HG02642 (cell line): Measurements from ENCODE around the gene ZNF428.
"Not testable (repeated sequence)": the region's sequence is repeated elsewhere in the genome, so short reads cannot be mapped to it uniquely, and the experiment has no call there.

ENCODE experiments used
- ATAC-seq: cut with Tn5 transposase; IDR thresholded peaks from one replicate; pipeline ENCODE4 v1.9.1; 2021; ENCODE audit warnings: mild to moderate bottlenecking; ENCODE audit not compliant: unreplicated experiment, poor library complexity

ZNF428 gene, protein sequence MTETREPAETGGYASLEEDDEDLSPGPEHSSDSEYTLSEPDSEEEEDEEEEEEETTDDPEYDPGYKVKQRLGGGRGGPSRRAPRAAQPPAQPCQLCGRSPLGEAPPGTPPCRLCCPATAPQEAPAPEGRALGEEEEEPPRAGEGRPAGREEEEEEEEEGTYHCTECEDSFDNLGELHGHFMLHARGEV

DNA sequence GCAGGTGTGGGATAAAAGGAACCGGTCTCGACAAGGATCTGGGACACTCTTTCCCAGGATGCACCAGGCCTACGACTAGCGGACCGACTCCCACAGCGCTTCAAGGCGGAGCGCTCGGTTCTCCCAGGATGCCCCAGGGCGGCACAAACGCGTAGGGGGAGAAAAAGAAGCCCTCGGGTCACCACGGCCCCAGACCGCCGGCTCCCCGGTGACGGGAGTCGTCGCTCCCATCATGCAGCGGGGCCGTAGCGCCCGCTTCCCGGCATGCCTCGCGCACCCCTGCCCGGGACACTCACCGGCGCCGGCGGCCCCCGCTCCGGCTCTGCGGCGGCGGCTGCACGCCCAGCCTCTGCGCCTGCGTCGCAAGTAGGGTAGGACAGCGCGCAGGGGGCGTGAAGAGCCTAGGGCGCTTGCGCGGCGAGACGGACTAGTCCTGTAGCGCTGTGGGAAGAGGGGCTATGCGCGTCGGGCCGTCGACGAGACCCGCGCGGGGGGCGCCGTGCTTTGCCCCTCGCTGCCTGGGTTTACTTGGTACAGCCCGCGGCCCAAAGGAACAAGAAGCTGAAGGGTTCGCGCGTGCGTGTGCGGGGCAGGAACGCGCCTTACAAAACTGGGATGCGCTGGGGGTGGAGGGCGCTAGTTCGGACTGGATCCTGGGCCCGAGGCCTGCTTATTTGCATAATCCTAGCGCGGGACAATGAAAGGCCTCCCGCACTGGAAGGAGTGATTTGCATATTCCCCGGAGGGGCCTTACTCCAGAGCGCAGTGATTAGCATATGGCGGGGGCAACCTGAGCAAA, at the start of gene ZNF428:
TSS of gene ZNF428 (minus strand) at position 368 of the 799 bp plus-strand sequence. CDS start 5,325 bp downstream, outside the sequence.
- ATAC-seq, result peak; percentile 87

DNA sequence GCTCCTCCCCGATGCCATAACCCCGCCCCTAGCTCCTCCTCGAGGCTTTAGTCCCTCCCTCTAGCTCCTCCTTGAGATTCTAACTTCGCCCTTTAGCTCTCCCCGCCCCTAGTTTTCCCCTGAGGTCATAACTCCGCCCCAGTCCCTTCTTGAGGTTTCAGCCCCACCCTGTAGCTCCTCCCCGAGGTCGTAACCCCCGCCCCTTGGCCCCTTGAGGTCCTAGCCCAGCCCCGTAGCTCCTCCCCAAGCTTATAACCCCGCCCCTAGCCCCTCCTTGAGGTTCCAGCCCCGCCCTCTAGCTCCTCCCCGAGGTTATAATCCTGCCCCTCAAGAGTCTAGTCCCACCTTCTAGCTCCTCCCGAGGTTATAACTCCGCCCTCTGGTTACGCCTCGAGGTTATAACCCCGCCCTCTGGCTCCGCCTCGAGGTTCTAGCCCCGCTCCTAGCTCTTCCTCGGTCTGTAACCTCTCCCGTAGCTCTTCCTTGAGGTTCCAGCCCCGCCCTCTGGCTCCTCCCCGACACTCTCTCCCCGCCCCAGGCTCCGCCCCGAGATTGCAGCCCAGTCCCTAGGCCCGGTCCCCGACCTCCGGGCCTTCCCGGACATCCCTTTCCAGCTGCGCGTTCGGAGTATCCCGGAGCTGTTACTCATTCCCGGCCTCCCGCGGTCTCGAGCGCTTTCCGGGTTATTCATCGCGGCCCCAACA, 49.1 kb upstream of the ZNF428 start:
- peak; percentile 87 for ATAC-seq

DNA sequence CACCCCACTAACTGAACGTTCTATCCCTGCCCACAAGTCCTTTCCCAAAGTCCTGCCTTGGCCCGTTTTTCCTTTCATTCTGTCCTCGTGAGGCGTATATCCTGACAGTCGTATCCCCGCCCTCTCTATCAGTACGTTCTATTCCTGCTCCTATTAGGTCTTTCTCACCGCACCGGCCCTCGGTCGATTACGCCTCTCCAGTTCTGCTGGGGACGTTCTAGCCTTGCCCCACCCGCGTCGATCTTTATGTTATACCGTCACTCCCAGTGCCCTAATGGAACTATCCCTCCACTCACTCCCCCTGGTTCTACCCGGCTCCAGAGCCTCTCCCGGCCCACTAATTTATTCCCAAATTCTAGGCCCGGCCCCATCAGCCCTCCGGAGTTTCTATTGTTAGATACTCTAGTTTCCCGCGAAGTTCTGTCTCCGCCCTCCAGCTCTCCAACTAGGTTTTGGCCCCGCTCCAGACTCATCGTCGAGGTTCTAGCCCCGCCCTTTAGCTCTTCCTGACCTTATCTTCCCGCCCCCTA, 48.5 kb upstream of the ZNF428 start:
- ATAC-seq, result no peak

DNA sequence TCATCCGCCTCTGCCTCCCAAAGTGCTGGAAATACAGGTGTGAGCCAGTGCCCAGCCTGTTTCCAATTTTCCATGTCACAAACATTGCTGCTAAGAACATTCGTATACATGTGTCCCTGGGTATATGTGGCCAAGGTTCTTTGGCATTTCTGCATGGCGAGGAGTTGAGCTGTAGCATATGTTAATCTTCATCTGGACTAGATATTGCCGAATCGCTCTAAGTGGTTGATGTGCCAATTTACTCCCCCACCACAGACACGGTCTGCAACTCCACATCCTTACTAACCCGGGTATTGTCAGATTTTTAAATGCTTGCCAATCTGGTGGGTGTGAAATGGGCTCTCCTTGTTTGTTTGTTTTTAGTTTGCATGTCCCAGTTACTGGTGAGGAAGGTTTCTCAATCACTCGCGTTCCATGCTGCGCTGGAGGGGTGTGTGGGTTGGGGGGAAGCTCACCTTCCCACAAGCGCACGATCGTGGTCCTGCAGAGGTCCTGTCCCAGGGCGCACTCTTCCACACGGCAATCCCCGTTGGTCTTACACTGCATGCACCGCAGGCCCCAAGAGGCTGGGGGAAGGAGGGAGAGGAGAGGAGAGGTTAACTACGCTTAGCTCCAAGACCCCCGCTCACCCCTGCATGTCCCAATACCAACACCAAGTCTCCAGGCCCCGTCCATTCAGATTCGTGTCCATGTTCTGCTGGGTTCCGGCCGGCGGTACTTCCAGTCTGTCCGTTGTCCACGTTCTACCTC, 47.9 kb upstream of the ZNF428 start:
- no peak for ATAC-seq

DNA sequence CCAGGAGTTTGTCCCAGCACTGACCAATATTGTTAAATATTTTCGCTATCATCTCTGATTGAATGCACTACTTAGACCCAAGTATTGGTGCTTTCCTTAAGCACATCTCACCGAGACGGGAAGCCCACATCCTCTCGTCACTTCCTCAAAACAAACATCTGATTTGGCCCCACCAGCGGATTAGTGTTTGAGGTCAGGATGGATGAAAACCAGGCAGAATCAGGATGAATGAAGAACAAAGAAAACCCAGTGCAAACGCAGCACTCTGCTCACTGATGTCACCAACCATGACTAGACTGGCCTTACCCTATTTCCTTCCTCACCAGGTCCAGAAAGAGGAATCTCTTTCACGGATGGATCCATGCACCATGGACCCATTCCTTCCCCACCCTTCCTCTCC, 44.6 kb upstream of the ZNF428 start:
- no peak for ATAC-seq

DNA sequence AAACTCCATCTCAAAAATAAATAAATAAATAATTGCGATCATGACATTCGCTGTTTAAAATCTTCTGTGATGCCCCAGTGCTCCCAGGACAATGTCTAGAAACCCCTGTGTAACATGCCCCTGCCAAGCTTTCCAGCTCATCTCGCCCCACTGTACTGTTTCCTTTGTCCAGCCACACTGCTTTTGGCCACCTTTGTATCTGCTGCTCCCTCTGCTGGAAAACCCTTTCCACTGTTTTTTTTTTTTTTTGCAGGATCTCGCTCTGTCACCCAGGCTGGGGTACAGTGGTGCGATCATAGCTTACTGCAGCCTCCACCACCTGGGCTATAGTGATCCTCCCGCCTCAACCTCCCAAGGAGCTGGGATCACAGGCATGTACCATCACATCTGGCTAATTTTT, 43.1 kb upstream of the ZNF428 start:
- no peak for ATAC-seq

DNA sequence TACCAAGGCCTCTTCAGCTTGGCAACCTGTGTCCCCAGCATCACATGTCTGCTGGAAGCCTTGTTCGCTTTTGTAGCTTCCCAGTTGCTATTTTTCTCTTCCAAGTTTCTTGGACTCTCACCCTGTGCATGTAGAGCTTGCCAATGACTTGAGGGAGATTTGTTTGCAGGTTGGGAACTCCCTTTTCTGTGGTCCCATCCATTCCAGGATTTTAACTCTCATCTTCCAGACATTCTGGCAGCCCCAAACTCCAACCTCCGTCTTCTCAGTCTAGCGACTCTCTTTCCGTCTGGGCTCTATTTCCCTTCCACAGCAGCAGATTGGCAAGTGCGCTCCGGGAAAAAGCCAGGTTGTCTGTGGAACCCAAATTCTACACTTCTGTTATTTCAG, 41.5 kb upstream of the ZNF428 start:
- ATAC-seq, result no peak

DNA sequence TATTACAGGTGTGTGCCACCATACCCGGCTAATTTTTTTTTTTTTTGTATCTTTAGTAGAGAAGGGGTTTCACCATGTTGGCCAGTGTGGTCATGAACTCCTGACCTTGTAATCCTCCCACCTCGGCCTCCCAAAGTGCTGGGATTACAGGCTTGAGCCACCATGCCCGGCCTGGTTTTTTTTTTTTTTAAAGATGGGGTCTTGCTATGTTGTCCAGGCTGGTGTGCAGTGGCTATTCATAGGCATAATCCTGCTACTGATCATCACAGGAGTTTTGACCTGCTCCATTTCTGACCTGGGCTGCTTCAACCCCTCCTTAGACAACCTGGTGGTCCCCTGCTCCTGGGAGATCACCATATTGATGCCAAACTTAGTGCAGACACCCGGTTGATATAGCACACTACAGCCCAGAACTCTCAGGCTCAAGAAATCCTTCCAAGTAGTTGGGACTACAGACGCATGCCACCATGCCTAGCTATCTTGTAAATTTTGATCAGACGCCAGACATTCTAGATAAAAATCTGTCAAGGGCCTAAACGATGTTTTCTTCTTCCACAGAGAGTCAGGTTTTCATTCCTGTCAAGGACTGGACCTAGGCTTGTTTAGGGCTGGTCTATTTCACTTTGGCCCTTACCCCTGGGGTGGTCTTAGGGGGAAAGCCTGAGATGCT, 41.0 kb upstream of the ZNF428 start:
- no peak for ATAC-seq

DNA sequence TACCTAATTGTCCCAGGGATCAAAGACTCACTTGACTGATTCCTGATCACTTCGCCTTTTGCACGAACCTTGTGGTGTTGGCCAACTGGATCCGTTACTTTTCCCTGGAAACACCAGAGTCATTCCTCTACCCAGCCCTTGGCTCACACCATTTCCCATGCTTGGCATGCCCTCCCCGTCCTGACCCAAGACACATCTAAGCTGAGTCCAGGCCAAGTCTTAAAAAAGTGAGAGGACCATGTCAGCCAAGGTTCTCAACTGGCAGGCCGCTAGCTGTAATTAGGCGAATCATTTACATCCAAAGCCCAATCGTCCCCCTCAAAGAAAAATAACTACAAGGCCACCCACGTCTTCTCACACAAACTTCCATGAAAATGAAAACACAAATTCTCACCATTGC, 39.1 kb upstream of the ZNF428 start:
- no peak for ATAC-seq

DNA sequence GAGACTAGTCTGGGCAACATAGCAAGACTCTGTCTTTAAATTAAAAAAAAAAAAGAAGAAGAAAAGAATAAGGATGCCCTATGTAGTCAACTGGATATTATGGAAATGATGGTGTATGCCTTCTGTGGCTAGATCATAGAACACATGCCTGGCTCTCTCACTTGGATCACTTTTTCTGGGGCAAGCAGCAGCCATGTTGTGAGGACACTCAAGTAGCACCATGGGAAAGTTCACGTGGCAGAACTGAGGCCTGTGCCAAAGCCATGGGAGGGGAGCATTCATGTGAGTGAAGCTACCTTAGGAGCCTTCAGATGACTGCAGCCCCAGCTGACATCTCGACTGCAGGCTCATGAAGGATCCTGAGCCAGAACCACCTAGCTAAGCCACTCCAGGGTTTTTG, 38.6 kb upstream of the ZNF428 start:
- no peak for ATAC-seq

DNA sequence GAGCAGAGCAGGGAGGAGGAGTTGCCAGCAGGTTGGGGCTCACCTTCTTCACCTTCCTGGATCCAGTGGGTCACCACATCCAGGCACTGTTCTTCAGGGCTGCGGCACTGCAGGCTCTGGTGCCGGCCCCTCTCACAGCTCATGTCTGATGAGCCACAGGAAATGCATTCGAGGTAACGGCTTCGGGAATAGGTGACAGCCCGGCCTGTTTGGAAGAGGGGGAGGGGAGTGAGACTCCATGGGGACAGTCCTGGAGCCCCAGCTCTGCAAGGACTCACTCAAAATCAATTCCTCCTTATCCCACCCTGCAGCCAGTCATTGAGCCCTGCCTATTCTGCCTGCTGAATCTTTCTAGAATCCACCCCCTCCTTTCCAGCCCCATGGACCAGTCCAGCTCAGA, 37.0 kb upstream of the ZNF428 start:
- no peak for ATAC-seq

DNA sequence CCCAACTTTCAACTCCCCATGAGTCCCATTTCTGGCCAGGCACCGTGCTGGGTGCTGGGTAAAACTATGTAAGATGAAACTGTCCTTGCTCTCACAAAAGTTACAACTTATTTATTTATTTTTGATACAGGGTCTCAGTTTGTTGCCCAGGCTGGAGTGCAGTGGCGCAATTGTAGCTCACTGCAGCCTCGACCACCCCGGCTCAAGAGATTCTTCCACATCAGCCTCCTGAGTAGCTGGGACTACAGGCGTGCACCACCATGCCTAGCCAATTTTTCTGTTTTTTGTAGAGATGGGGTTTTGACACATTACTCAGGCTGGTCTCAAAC, 33.1 kb upstream of the ZNF428 start:
- ATAC-seq, result no peak

DNA sequence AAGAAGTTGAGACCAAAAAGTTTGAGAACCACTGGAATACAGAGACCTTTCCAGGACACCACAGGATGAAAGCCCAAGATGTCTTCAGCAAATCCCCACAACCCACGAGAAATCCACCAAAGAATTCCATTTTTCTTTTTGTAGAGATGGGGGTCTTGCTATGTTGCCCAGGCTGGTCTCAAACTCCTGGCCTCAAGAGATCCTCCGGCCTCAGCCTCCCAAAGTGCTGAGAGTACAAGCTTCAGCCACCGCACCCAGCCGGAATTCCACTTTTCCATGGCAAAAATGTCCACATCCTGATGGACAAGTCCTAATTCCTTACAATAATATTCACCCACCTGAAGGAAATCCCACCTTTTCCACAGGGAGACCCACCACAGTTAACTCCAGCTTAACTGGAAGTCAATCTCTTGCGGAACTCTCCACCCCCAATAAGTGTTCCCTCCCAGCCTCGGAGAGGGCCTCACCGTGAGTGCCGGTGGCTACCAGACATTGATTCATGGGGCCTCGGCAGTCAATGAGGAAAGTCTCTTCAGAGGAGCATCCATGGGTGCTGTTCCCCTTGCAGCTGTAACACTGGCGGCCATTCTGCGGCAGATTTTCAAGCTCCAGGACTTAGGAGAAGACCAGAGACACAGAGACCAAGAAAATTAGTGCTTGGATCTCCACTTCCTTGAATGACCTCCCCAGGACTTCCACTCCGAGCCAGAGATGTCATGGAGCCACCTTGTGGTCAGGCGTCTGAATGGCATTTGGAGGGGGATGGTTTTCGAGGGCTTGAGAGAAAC, 32.5 kb upstream of the ZNF428 start:
- no peak for ATAC-seq

DNA sequence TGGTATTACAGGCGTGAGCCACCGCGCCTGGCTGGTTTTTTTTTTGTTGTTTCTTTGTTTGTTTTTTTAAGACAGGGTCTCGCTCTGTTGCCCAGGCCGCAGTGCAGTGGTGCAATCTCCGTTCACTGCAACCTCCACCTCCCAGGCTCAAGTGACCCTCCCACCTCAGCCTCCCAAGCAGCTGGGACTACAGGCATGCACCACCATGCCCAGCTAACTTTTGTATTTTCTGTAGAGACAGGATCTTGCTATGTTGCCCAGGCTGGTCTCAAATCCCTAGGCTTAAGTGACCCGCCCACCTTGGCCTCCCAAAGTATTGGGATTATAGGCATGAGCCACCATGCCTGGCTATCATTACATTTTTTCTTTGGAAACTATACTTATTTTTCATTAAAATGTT, 30.8 kb upstream of the ZNF428 start:
- ATAC-seq, result not testable (repeated sequence)

DNA sequence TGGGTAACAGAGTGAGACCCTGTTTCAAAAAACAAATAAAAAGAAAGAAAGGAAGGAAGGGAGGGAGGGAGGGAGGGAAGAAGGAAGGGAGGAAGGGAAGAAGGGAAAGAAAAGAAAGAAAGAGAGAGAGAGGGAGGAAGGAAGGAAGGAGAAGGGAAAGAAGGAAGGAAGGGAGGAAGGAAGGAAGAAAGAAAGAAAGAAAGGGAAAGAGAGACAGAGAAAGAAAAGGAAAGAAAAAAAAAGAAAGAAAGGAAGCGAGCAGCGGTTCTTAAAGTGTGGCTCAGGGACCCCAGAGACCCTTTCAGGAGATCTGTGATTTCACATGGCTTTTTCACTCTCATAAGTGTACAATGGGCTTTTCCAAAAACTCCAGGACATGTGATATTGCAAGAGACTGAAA, 30.1 kb upstream of the ZNF428 start:
- no peak for ATAC-seq

DNA sequence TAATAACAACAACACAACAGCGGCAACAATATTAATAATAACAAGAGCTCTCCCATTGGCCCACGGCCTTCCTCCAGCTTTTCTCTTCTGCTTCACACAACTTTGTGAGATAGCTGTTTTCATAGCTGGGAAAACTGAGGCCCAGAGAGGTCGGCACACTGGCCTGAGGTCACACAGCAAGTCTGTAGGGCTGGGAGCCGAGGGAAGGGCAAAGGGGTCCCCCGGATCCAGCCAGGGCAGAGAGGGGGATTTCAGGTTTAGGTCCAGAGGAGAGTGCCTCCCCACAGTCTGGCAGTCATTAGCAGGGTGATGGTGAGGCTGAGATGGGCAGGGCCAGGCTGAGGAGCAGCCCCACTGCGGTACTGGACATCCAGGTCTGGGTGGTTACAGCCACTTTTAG, 29.2 kb upstream of the ZNF428 start:
- no peak for ATAC-seq

DNA sequence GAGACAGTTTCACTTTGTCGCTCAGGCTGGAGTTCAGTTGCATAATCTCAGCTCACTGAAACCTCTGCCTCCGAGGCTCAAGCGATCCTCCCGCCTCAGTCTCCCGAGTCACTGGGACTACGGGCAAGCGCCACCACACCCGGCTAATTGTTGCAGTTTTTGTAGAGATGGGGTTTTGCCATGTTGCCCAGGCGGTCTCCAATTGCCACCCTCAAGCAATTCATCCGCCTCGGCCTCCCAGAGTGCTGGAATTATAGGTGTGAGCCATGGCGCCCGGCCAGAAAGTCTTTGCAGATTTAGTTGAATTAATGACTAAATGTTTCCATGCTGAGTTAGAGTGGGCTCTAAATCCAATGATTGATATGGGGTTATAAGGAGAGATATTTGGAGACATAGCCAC, 24.8 kb upstream of the ZNF428 start:
- ATAC-seq, result no peak

DNA sequence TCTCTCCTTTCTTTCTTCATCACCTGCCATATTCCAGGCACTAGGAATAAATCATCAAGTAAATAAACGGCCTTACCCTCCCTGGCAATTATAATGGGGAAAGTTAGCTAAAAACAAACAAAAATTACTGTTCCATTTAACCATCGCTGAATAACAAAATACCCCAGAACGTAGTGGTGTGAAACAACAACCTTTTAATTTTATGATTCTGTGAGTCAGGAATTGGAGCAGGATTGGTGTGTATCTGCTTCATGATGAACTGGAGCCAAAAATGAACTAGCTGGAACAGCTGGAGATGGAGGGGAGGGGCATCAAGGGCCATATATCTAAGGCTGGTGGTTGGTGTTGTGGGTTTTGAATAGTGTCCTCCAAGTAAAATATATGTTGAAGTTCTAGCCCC, 23.9 kb upstream of the ZNF428 start:
- no peak for ATAC-seq

DNA sequence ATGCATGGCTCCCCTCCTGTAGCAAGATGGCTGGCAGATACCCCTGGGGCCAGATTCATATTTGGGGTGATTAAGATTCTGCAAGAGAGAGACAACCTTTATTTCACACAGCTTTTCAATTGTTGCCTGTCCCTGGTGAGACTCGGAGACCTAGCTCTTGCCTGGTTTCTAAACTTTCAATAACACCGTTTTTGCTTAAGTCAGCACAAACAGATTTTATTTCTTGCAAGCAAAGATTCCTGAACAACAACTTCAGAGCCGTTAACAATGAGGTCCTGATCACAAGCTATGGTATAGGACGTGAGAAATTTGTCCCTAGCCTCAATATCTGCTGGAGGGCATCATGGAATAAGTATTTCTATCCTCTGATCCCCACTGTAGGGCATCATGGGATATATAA, 23.1 kb upstream of the ZNF428 start:
- ATAC-seq, result no peak
